Measurements from ENCODE around the gene C1orf35.

GRCh38 chr1:228065543-228066347 lies 37.4 kb downstream of the C1orf35 start:
- TF ChIP-seq CTCF (IDR thresholded peaks at IDR 0.05) = no peak
- TF ChIP-seq POLR2A (IDR thresholded peaks at IDR 0.05) = no peak

Measured in uterus (tissue), 2 donors.